Fibroblast of the aortic adventitia (primary cell): Measurements from ENCODE around the gene EEIG2. TPM values are rescaled to one million over a fixed set of nuclear protein-coding genes. Genes with fewer than 3 reads are reported as not detected.

Experiments used
- DNase-seq: peaks from one replicate; pipeline ENCODE4 v3.0.0-alpha.2; 2010; ENCODE audit warnings: low read depth
- H3K4me3 ChIP-seq: 2 replicates; pipeline ENCODE4 v1.5.1; 2011; ENCODE audit warnings: low read depth, mild to moderate bottlenecking, control low read depth, low read length, moderate library complexity
- total RNA-seq: library from RNA; depleted of rRNA; stranded (reverse); fragments of >200 nt; gene quantifications from 2 replicates; pipeline ENCODE4 v1.2.3, GENCODE V29; 2012; ENCODE audit warnings: low replicate concordance
- TF ChIP-seq, protein P1 (sequence below): IDR thresholded peaks from 2 replicates; pipeline ENCODE4 v1.5.1; 2011; ENCODE audit warnings: mild to moderate bottlenecking, low read length, control low read depth, inconsistent platforms; ENCODE audit not compliant: insufficient read depth

Gene EEIG2
- total RNA-seq, 1 donor, result 37.9 TPM

DNA sequence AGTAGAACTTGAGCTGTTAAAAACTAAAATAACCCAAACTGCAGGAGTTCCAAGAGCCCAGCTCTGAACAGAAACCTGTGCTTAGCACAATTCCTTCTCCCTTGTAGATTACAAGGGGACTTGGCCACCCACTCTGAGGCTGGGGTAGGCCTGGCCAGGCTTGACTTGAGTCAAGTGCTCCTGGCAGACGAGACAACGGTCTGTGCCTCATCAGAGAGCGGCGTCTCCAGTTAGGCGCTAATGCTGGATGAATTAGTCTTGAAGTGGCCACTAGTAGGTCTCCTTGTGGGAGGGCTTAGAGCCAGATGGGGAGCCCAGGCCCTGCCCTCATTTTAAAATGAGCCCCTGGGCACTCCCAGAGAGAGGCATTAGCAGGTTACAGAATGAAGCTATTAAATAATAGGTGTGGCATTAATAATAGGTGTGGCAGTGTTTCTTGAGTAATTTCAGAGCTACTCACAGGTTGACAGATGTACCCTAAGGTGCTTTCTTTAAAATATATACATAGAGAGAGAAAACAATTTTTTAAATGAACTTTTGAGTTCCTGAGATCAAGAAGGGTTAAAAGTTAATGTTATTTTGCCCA lies 1.1 kb downstream of the EEIG2 start:
- DNase-seq, result peak; percentile 57
- TF ChIP-seq, protein P1, sequence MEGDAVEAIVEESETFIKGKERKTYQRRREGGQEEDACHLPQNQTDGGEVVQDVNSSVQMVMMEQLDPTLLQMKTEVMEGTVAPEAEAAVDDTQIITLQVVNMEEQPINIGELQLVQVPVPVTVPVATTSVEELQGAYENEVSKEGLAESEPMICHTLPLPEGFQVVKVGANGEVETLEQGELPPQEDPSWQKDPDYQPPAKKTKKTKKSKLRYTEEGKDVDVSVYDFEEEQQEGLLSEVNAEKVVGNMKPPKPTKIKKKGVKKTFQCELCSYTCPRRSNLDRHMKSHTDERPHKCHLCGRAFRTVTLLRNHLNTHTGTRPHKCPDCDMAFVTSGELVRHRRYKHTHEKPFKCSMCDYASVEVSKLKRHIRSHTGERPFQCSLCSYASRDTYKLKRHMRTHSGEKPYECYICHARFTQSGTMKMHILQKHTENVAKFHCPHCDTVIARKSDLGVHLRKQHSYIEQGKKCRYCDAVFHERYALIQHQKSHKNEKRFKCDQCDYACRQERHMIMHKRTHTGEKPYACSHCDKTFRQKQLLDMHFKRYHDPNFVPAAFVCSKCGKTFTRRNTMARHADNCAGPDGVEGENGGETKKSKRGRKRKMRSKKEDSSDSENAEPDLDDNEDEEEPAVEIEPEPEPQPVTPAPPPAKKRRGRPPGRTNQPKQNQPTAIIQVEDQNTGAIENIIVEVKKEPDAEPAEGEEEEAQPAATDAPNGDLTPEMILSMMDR, result peak; percentile 28
- peak overlapping the region; percentile 92 for H3K4me3 ChIP-seq

DNA sequence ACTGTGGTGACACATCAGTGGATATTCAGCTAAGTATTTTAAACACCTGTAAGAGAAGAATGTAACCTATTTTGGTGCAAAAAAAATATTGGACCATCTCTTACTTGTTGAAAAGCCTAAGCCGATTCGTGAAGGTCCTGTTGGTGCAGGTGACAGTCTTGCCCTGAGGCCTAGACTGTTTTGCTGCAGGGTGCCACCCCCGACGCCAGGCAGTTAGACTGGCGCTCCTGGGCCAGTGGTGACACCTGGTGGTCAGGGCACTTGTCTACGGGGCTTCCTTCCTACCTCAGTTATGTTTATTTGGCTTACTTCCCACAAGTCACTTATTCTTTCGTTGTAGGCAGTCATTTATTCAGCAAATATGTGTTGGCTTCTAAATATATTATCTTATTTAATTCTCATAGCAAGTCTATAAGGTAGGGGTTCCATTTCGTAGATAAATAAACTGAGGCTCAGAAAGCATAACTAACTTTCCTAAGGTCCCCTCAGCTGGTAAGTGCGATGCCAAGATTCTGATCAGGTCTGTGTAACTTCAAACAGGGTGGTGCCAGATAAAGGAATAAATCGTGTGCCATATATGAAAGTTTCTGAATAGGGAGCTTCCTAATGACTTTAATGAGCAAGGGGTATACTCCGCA lies 1.9 kb downstream of the EEIG2 start:
- peak; percentile 27 for DNase-seq
- peak overlapping the region; percentile 92 for H3K4me3 ChIP-seq
- TF ChIP-seq, protein P1, result peak; percentile 51

DNA sequence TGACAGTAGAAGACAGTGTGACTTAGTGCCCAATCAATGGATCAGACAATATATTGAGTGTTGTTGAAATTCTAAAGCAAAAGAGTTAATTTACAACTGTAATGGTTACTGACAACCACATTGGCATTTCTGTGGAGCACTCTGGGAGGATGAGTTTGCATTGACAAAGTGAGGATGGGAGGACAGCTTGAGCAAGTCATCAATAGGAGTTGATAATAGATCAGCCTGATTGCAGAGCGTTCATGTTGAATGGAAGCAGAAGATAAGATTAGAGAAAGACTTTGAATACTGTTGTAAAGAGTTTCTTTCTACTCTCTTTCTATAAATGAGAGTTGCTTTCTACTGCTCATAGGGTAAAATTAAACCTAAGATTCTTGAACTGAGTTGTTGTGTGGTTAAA lies 3.9 kb downstream of the EEIG2 start:
- TF ChIP-seq, protein P1, result no peak
- H3K4me3 ChIP-seq, result no peak overlapping the region
- no peak for DNase-seq

DNA sequence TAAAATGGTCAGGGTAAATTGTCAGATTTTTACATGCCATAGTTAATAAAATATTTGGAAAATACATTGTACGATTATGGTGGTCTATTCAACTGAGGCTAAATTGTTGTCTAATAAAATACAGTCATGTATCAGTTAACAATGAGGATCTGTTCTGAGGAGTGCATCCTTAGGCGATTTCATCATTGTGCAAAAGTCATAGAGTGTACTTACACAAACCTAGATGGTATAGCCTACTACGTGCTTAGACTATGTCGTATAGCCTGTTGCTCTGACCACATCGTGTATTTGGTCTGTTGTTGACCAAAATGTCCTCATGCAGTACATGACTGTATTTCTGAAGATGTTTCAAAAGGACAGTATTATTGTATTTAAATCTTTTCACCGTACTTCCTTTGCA lies 5.2 kb downstream of the EEIG2 start:
- TF ChIP-seq, protein P1, result no peak

DNA sequence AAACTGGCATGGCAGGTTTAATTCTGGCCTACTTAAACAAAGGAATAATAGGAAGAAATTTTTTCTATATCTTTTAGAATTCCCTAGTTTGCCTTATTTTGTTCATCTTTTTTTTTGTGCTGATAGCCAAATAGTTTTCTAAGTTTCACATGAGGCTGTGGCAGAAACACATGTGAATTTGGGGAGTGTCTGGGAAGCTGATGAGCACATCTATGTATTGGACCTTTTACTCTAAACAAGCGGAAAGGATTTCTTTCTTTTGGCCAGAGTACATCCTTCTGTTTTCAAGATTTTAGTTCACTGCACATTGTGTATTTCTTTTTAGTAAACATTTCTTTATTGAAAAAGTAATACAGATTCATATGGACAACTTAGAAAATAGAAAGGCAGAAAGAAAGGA lies 5.6 kb downstream of the EEIG2 start:
- no peak overlapping the region for H3K4me3 ChIP-seq
- no peak for DNase-seq
- TF ChIP-seq, protein P1, result no peak

More for the DNA sequence above, 5.2 kb downstream of the EEIG2 start:
- DNase-seq, result no peak
- H3K4me3 ChIP-seq, result no peak overlapping the region

DNA sequence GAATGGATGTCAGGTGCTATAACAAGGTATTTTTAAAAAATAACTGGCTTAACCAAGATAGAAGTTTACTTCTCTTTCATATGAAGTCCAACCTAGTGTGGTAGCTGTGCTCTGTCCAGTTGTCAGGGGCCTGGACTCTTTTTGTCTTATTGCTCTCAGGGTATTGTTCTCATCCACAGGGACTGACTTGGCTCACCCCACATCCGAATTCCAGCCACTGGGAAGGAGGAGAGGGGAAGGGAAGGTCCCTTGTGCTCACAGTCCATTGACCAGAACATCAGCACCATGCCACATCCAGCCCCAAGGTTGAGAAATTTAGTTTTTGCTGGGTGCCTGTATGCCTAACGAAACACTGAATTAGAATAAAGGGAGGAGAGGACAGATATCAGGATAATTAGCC lies 8.7 kb downstream of the EEIG2 start:
- TF ChIP-seq, protein P1, result no peak
- H3K4me3 ChIP-seq, result no peak overlapping the region
- no peak for DNase-seq
